ENCODE measurements around the gene CAMKMT. TPM values are rescaled to one million over a fixed set of nuclear protein-coding genes. Genes with fewer than 3 reads are reported as not detected.

Gene CAMKMT
- total RNA-seq, 2 experiments from 2014 or later: 11.2 to 12.7 TPM

GRCh38 chr2:44392338-44392943 is 30.7 kb downstream of the CAMKMT start:
- Mint-ChIP-seq H3K9me3 (ENCODE audit: insufficient read depth) (no peaks in the 10 kb centered on the region), H3K36me3 (ENCODE audit: low read depth) (no peaks in the 10 kb centered on the region), H3K4me3 (no peak overlapping the region), H3K27ac (no peak overlapping the region), H3K27me3 (ENCODE audit: low read depth) (no peaks in the 10 kb centered on the region), H3K4me1 (ENCODE audit: low read depth) (no peaks in the 10 kb centered on the region)
- ChIA-PET POLR2A (interaction anchor here (0.6 kb wide), 1 partner anchor 134 kb away, joined by 3 read pairs; no protein-coding TSS in a partner anchor), CTCF (interaction anchor here (0.6 to 4.7 kb wide), 13 partner anchors 11 to 563 kb away, joined by 3 to 40 read pairs (median 3); no protein-coding TSS in a partner anchor)
- DNase-seq (peak; percentile 61), ATAC-seq (no peak)

GRCh38 chr2:44397447-44398175 is 35.9 kb downstream of the CAMKMT start:
- Mint-ChIP-seq H3K27me3 (ENCODE audit: low read depth) (no peaks in the 10 kb centered on the region), H3K36me3 (ENCODE audit: low read depth) (no peaks in the 10 kb centered on the region), H3K4me1 (ENCODE audit: low read depth) (peaks cover 4% of the 10 kb centered on the region), H3K4me3 (no peak overlapping the region), H3K27ac (no peak overlapping the region), H3K9me3 (ENCODE audit: insufficient read depth) (no peaks in the 10 kb centered on the region)
- ATAC-seq (no peak), DNase-seq (no peak)
- ChIA-PET CTCF (interaction anchor here (4.1 kb wide), 1 partner anchor 82 kb away, joined by 16 read pairs; no protein-coding TSS in a partner anchor), POLR2A (no interaction called here)

- CTCF ChIA-PET: no interaction called here
Observed at GRCh38 chr2:44398243-44398897, 36.6 kb downstream of the CAMKMT start.

GRCh38 chr2:44420725-44421124 is 59.0 kb downstream of the CAMKMT start:
- no peaks in the 10 kb centered on the region for H3K27me3 Mint-ChIP-seq (ENCODE audit: low read depth)
- no peaks in the 10 kb centered on the region for H3K4me1 Mint-ChIP-seq (ENCODE audit: low read depth)
- H3K4me3 Mint-ChIP-seq: no peak overlapping the region
- ChIA-PET POLR2A (no interaction called here), CTCF (no interaction called here)
- no peaks in the 10 kb centered on the region for H3K36me3 Mint-ChIP-seq (ENCODE audit: low read depth)
- no peak overlapping the region for H3K27ac Mint-ChIP-seq
- DNase-seq (no peak), ATAC-seq (no peak)
- H3K9me3 Mint-ChIP-seq (ENCODE audit: insufficient read depth): no peaks in the 10 kb centered on the region

More at GRCh38 chr2:44398243-44398897, 36.6 kb downstream of the CAMKMT start:
- POLR2A ChIA-PET: no interaction called here
- Mint-ChIP-seq H3K4me1 (ENCODE audit: low read depth) (peaks cover 4% of the 10 kb centered on the region), H3K27me3 (ENCODE audit: low read depth) (no peaks in the 10 kb centered on the region), H3K27ac (no peak overlapping the region), H3K4me3 (no peak overlapping the region), H3K9me3 (ENCODE audit: insufficient read depth) (no peaks in the 10 kb centered on the region), H3K36me3 (ENCODE audit: low read depth) (peaks cover under 1% of the 10 kb centered on the region)
- ATAC-seq (no peak), DNase-seq (no peak)

- Mint-ChIP-seq H3K9me3 (ENCODE audit: insufficient read depth) (no peaks in the 10 kb centered on the region), H3K27me3 (ENCODE audit: low read depth) (no peaks in the 10 kb centered on the region), H3K36me3 (ENCODE audit: low read depth) (no peaks in the 10 kb centered on the region), H3K4me3 (no peak overlapping the region), H3K4me1 (ENCODE audit: low read depth) (no peaks in the 10 kb centered on the region), H3K27ac (no peak overlapping the region)
- DNase-seq (no peak), ATAC-seq (no peak)
- POLR2A ChIA-PET: no interaction called here
- CTCF ChIA-PET: no interaction called here
Observed at GRCh38 chr2:44424211-44424610, 62.5 kb downstream of the CAMKMT start.

- no peak for DNase-seq
- peaks cover 13% of the 10 kb centered on the region for H3K4me1 Mint-ChIP-seq (ENCODE audit: low read depth)
- no peaks in the 10 kb centered on the region for H3K9me3 Mint-ChIP-seq (ENCODE audit: insufficient read depth)
- ATAC-seq: no peak
- ChIA-PET POLR2A (no interaction called here), CTCF (interaction anchor here (1.0 to 1.3 kb wide), 2 partner anchors 36 to 51 kb away, joined by 3 read pairs; no protein-coding TSS in a partner anchor)
- no peaks in the 10 kb centered on the region for H3K36me3 Mint-ChIP-seq (ENCODE audit: low read depth)
- no peak overlapping the region for H3K4me3 Mint-ChIP-seq
- no peaks in the 10 kb centered on the region for H3K27me3 Mint-ChIP-seq (ENCODE audit: low read depth)
- no peak overlapping the region for H3K27ac Mint-ChIP-seq
Observed at GRCh38 chr2:44429034-44429433, 67.3 kb downstream of the CAMKMT start.

- Mint-ChIP-seq H3K27ac (no peak overlapping the region), H3K27me3 (ENCODE audit: low read depth) (no peaks in the 10 kb centered on the region), H3K36me3 (ENCODE audit: low read depth) (no peaks in the 10 kb centered on the region), H3K4me1 (ENCODE audit: low read depth) (peaks cover 13% of the 10 kb centered on the region), H3K4me3 (no peak overlapping the region), H3K9me3 (ENCODE audit: insufficient read depth) (no peaks in the 10 kb centered on the region)
- ChIA-PET POLR2A (no interaction called here), CTCF (interaction anchor here (1.2 to 1.4 kb wide), 2 partner anchors 38 to 49 kb away, joined by 3 to 4 read pairs; no protein-coding TSS in a partner anchor)
- DNase-seq (no peak), ATAC-seq (no peak)
Observed at GRCh38 chr2:44430342-44430741, 68.6 kb downstream of the CAMKMT start.

- no peak overlapping the region for H3K27ac Mint-ChIP-seq
- H3K9me3 Mint-ChIP-seq (ENCODE audit: insufficient read depth): no peaks in the 10 kb centered on the region
- no peaks in the 10 kb centered on the region for H3K36me3 Mint-ChIP-seq (ENCODE audit: low read depth)
- no peak overlapping the region for H3K4me3 Mint-ChIP-seq
- ATAC-seq: no peak
- CTCF ChIA-PET: interaction anchor here (1.0 kb wide), 1 partner anchor 46 kb away, joined by 4 read pairs; no protein-coding TSS in a partner anchor
- no peaks in the 10 kb centered on the region for H3K27me3 Mint-ChIP-seq (ENCODE audit: low read depth)
- H3K4me1 Mint-ChIP-seq (ENCODE audit: low read depth): peaks cover 13% of the 10 kb centered on the region
- POLR2A ChIA-PET: interaction anchor here (0.6 kb wide), 1 partner anchor 999 kb away, joined by 4 read pairs; no protein-coding TSS in a partner anchor
- no peak for DNase-seq
Observed at GRCh38 chr2:44433895-44434294, 72.1 kb downstream of the CAMKMT start.

- Mint-ChIP-seq H3K36me3 (ENCODE audit: low read depth) (peaks cover 11% of the 10 kb centered on the region), H3K27me3 (ENCODE audit: low read depth) (no peaks in the 10 kb centered on the region), H3K4me3 (no peak overlapping the region), H3K27ac (no peak overlapping the region), H3K4me1 (ENCODE audit: low read depth) (no peaks in the 10 kb centered on the region), H3K9me3 (ENCODE audit: insufficient read depth) (no peaks in the 10 kb centered on the region)
- ChIA-PET POLR2A (no interaction called here), CTCF (interaction anchor here (3.6 kb wide), 1 partner anchor 38 kb away, joined by 13 read pairs; no protein-coding TSS in a partner anchor)
- no peak for ATAC-seq
- no peak for DNase-seq
Observed at GRCh38 chr2:44441200-44441599, 79.5 kb downstream of the CAMKMT start.

GRCh38 chr2:44442019-44442418 is 80.3 kb downstream of the CAMKMT start:
- Mint-ChIP-seq H3K27me3 (ENCODE audit: low read depth) (no peaks in the 10 kb centered on the region), H3K36me3 (ENCODE audit: low read depth) (peaks cover 11% of the 10 kb centered on the region), H3K9me3 (ENCODE audit: insufficient read depth) (no peaks in the 10 kb centered on the region), H3K4me1 (ENCODE audit: low read depth) (no peaks in the 10 kb centered on the region), H3K27ac (no peak overlapping the region), H3K4me3 (no peak overlapping the region)
- no peak for ATAC-seq
- DNase-seq: no peak
- ChIA-PET POLR2A (no interaction called here), CTCF (interaction anchor here (3.6 kb wide), 1 partner anchor 37 kb away, joined by 13 read pairs; no protein-coding TSS in a partner anchor)

- no peaks in the 10 kb centered on the region for H3K9me3 Mint-ChIP-seq (ENCODE audit: insufficient read depth)
- H3K36me3 Mint-ChIP-seq (ENCODE audit: low read depth): peaks cover 11% of the 10 kb centered on the region
- H3K27me3 Mint-ChIP-seq (ENCODE audit: low read depth): no peaks in the 10 kb centered on the region
- ChIA-PET POLR2A (no interaction called here), CTCF (interaction anchor here (3.6 kb wide), 1 partner anchor 36 kb away, joined by 13 read pairs; no protein-coding TSS in a partner anchor)
- H3K4me3 Mint-ChIP-seq: no peak overlapping the region
- no peaks in the 10 kb centered on the region for H3K4me1 Mint-ChIP-seq (ENCODE audit: low read depth)
- ATAC-seq: no peak
- no peak for DNase-seq
- H3K27ac Mint-ChIP-seq: no peak overlapping the region
Observed at GRCh38 chr2:44443517-44443916, 81.8 kb downstream of the CAMKMT start.

- peaks cover 7% of the 10 kb centered on the region for H3K36me3 Mint-ChIP-seq (ENCODE audit: low read depth)
- no peak overlapping the region for H3K27ac Mint-ChIP-seq
Observed at GRCh38 chr2:44444881-44445280, 83.1 kb downstream of the CAMKMT start.

More at GRCh38 chr2:44444881-44445280, 83.1 kb downstream of the CAMKMT start:
- CTCF ChIA-PET: no interaction called here
- H3K27me3 Mint-ChIP-seq (ENCODE audit: low read depth): no peaks in the 10 kb centered on the region
- H3K4me1 Mint-ChIP-seq (ENCODE audit: low read depth): no peaks in the 10 kb centered on the region
- POLR2A ChIA-PET: no interaction called here
- H3K4me3 Mint-ChIP-seq: no peak overlapping the region
- DNase-seq (no peak), ATAC-seq (no peak)
- H3K9me3 Mint-ChIP-seq (ENCODE audit: insufficient read depth): no peaks in the 10 kb centered on the region

All from activated CD8-positive, alpha-beta T cell treated with anti-CD3 and anti-CD28 coated beads, Interleukin-2, amount 10 ng/mL, durations not matched to agents 7 days and 5 days (primary cell).